B cell (primary cell): ENCODE data around the gene TBC1D2B.

Source experiments
- EZH2 ChIP-seq: IDR thresholded peaks from 2 replicates; pipeline ENCODE4 v1.6.1; 2012; ENCODE audit warnings: borderline replicate concordance, low read depth, mild to moderate bottlenecking, moderate library complexity, low read length; ENCODE audit not compliant: insufficient read depth, poor library complexity, severe bottlenecking
- TF ChIP-seq, protein P1 (sequence below): fragments of 200-600 bp; IDR thresholded peaks from one replicate; pipeline ENCODE4 v1.8.0; 2022; ENCODE audit warnings: antibody characterized with exemption, mild to moderate bottlenecking

GRCh38 chr15:78052001-78052401 lies 25.5 kb downstream of the TBC1D2B start:
- no peak for TF ChIP-seq EZH2
- TF ChIP-seq, protein P1, sequence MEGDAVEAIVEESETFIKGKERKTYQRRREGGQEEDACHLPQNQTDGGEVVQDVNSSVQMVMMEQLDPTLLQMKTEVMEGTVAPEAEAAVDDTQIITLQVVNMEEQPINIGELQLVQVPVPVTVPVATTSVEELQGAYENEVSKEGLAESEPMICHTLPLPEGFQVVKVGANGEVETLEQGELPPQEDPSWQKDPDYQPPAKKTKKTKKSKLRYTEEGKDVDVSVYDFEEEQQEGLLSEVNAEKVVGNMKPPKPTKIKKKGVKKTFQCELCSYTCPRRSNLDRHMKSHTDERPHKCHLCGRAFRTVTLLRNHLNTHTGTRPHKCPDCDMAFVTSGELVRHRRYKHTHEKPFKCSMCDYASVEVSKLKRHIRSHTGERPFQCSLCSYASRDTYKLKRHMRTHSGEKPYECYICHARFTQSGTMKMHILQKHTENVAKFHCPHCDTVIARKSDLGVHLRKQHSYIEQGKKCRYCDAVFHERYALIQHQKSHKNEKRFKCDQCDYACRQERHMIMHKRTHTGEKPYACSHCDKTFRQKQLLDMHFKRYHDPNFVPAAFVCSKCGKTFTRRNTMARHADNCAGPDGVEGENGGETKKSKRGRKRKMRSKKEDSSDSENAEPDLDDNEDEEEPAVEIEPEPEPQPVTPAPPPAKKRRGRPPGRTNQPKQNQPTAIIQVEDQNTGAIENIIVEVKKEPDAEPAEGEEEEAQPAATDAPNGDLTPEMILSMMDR = no peak
